Astrocyte (in vitro differentiated cells and primary cell): Measurements from ENCODE around the gene FBP2. TPM values are rescaled to one million over a fixed set of nuclear protein-coding genes. Genes with fewer than 3 reads are reported as not detected.
A peak's percentile ranks its signal among the peaks of the same experiment; 100 is the strongest.

Experiments used
- DNase-seq: peaks from one replicate; pipeline ENCODE4 v3.0.0-alpha.2; 2010; ENCODE audit warnings: low read depth
- FAIRE-seq: peaks from 2 replicates; lab custom pipeline; 2011; peaks lifted over from hg19 to GRCh38; lab: Jason Lieb, UNC
- H2AFZ ChIP-seq: 2 replicates; pipeline ENCODE4 v1.6.0; 2012; ENCODE audit warnings: low read depth, low read length, inconsistent platforms
- H3K27ac ChIP-seq: 2 replicates; pipeline ENCODE4 v1.5.1; 2011; ENCODE audit warnings: low read depth, low read length, inconsistent platforms
- H3K27me3 ChIP-seq: 2 replicates; pipeline ENCODE4 v1.6.0; 2011; ENCODE audit warnings: low read length, inconsistent platforms; ENCODE audit not compliant: insufficient read depth
- H3K36me3 ChIP-seq: 2 replicates; pipeline ENCODE4 v1.5.1; 2011; ENCODE audit warnings: low read length, inconsistent platforms; ENCODE audit not compliant: insufficient read depth
- H3K4me1 ChIP-seq: 2 replicates; pipeline ENCODE4 v1.5.1; 2011; ENCODE audit warnings: low read length, inconsistent platforms; ENCODE audit not compliant: insufficient read depth
- H3K4me2 ChIP-seq: 2 replicates; pipeline ENCODE4 v1.6.0; 2012; ENCODE audit warnings: low read length, inconsistent platforms
- H3K4me3 ChIP-seq: 2 replicates; pipeline ENCODE4 v1.5.1; 2011; ENCODE audit warnings: low read depth, mild to moderate bottlenecking, low read length, inconsistent platforms; ENCODE audit not compliant: insufficient read depth
- H3K79me2 ChIP-seq: 2 replicates; pipeline ENCODE4 v1.6.0; 2012; ENCODE audit warnings: mild to moderate bottlenecking, low read length, inconsistent platforms; ENCODE audit not compliant: insufficient read depth
- H3K9ac ChIP-seq: 2 replicates; pipeline ENCODE4 v1.6.0; 2012; ENCODE audit warnings: mild to moderate bottlenecking, low read length, inconsistent platforms
- H3K9me3 ChIP-seq: 2 replicates; pipeline ENCODE4 v1.5.1; 2012; ENCODE audit warnings: low read depth, mild to moderate bottlenecking, low read length, inconsistent platforms; ENCODE audit not compliant: insufficient read depth
- H4K20me1 ChIP-seq: 2 replicates; pipeline ENCODE4 v1.6.0; 2012; ENCODE audit warnings: low read length, inconsistent platforms; ENCODE audit not compliant: insufficient read depth
- H3K27ac Mint-ChIP-seq: one replicate; pipeline ENCODE4 v1.8.0; 2021; ENCODE audit warnings: mild to moderate bottlenecking, mixed read lengths; ENCODE audit not compliant: unreplicated experiment
- H3K27me3 Mint-ChIP-seq: one replicate; pipeline ENCODE4 v1.8.0; 2021; ENCODE audit warnings: low read depth, mixed read lengths; ENCODE audit not compliant: unreplicated experiment
- H3K36me3 Mint-ChIP-seq: one replicate; pipeline ENCODE4 v1.8.0; 2021; ENCODE audit warnings: low read depth, mixed read lengths; ENCODE audit not compliant: unreplicated experiment
- H3K4me1 Mint-ChIP-seq: one replicate; pipeline ENCODE4 v1.8.0; 2021; ENCODE audit warnings: low read depth, mixed read lengths; ENCODE audit not compliant: unreplicated experiment
- H3K4me3 Mint-ChIP-seq: one replicate; pipeline ENCODE4 v1.8.0; 2021; ENCODE audit warnings: mild to moderate bottlenecking, moderate library complexity, mixed read lengths; ENCODE audit not compliant: unreplicated experiment
- H3K9me3 Mint-ChIP-seq: one replicate; pipeline ENCODE4 v1.8.0; 2021; ENCODE audit warnings: mild to moderate bottlenecking, mixed read lengths; ENCODE audit not compliant: unreplicated experiment
- EZH2 ChIP-seq: IDR thresholded peaks from 2 replicates; pipeline ENCODE4 v1.6.1; 2012; ENCODE audit warnings: mild to moderate bottlenecking, low read length, inconsistent platforms; ENCODE audit not compliant: insufficient read depth
- total RNA-seq: library from RNA; stranded (reverse); gene quantifications from 2 replicates; pipeline ENCODE4 v1.2.1, GENCODE V29; 2021
- TF ChIP-seq, protein P1 (sequence below): IDR thresholded peaks from 2 replicates; pipeline ENCODE4 v1.5.1; 2011; ENCODE audit warnings: low read depth, mild to moderate bottlenecking, inconsistent platforms, low read length, moderate library complexity; ENCODE audit not compliant: insufficient read depth

FBP2 gene
- total RNA-seq, 1 donor from 2014 or later, result not detected

DNA sequence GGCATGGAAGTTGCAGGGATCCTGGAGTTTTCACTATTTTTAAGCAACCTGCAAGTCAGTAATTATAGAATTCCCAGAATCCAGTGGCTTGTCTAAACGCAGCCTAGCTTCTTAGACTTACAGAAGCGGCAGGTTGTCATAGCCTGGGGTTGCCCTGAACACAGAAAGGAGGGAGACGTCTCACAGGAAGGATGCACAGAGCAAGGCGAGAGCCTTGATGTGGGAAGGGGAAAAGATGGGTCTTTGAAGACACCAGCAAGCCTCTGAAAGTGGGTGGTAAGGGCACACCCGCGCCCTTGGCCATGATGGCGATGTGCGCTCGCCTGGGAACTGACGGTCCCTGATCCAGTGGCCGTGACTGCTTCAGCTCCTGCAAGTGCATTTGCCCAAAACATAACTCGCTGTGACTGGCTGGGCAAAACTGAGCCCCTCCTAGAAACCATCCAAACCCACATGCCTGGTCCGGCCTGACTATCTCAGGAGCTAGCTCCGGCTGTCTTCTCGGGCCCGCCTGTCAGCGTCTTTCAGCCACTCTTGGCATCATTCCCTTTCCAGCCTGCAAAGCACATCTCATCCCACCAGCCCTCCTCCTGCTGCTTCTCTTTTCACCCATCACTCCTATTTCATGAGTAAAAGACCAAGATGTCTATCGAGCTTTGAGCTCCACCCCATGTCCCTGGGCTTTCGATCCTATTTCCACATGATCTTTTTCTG is 28.6 kb upstream of the FBP2 start:
- no peaks in the 10 kb centered on the region for H3K4me1 Mint-ChIP-seq
- H3K9me3 Mint-ChIP-seq, result no peaks in the 10 kb centered on the region
- H3K9me3 ChIP-seq, result no peaks in the 10 kb centered on the region
- no peaks in the 10 kb centered on the region for H4K20me1 ChIP-seq
- DNase-seq (no peak), FAIRE-seq (no peak)
- no peaks in the 10 kb centered on the region for H3K79me2 ChIP-seq
- no peak overlapping the region for H3K9ac ChIP-seq
- no peak overlapping the region for H3K4me2 ChIP-seq
- no peak overlapping the region for H3K4me3 ChIP-seq
- H2AFZ ChIP-seq, result no peak overlapping the region
- no peaks in the 10 kb centered on the region for H3K36me3 ChIP-seq
- no peak overlapping the region for H3K27ac ChIP-seq
- H3K4me1 ChIP-seq, result no peaks in the 10 kb centered on the region
- H3K27me3 Mint-ChIP-seq, result peaks cover 23% of the 10 kb centered on the region
- H3K27ac Mint-ChIP-seq, result peak overlapping the region; percentile 26
- TF ChIP-seq, protein P1, sequence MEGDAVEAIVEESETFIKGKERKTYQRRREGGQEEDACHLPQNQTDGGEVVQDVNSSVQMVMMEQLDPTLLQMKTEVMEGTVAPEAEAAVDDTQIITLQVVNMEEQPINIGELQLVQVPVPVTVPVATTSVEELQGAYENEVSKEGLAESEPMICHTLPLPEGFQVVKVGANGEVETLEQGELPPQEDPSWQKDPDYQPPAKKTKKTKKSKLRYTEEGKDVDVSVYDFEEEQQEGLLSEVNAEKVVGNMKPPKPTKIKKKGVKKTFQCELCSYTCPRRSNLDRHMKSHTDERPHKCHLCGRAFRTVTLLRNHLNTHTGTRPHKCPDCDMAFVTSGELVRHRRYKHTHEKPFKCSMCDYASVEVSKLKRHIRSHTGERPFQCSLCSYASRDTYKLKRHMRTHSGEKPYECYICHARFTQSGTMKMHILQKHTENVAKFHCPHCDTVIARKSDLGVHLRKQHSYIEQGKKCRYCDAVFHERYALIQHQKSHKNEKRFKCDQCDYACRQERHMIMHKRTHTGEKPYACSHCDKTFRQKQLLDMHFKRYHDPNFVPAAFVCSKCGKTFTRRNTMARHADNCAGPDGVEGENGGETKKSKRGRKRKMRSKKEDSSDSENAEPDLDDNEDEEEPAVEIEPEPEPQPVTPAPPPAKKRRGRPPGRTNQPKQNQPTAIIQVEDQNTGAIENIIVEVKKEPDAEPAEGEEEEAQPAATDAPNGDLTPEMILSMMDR, result no peak
- no peak for TF ChIP-seq EZH2
- H3K4me3 Mint-ChIP-seq, result no peak overlapping the region
- no peaks in the 10 kb centered on the region for H3K27me3 ChIP-seq
- H3K36me3 Mint-ChIP-seq, result no peaks in the 10 kb centered on the region

DNA sequence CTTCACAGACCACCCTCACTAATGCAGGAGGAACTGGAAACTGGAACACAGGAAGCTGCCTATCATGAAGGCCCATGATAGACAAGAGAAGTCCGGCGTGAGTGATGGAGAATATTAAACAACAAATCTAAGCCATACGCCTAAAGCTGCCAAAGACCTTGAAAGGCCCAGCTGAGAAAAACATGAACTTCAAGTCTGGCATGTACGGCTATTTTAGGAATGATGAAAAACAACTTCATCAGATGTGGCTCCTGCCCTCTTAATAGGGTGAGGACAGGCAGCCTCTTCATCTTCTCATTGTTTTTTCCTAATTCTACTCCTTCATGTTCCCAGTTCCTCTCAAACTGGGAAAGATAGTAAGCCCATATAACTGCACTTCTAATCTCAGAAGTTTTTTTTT is 25.4 kb upstream of the FBP2 start:
- Histone ChIP-seq H3K27ac (no peak overlapping the region), H3K27me3 (no peaks in the 10 kb centered on the region), H3K4me2 (no peak overlapping the region), H3K36me3 (no peaks in the 10 kb centered on the region), H3K9ac (no peak overlapping the region), H3K9me3 (no peaks in the 10 kb centered on the region), H3K4me3 (no peak overlapping the region), H4K20me1 (no peaks in the 10 kb centered on the region), H2AFZ (no peak overlapping the region), H3K4me1 (no peaks in the 10 kb centered on the region), H3K79me2 (no peaks in the 10 kb centered on the region)
- H3K27me3 Mint-ChIP-seq, result peaks cover 17% of the 10 kb centered on the region
- no peak for FAIRE-seq
- no peak overlapping the region for H3K4me3 Mint-ChIP-seq
- no peaks in the 10 kb centered on the region for H3K36me3 Mint-ChIP-seq
- TF ChIP-seq, protein P1, result no peak
- TF ChIP-seq EZH2, result no peak
- H3K9me3 Mint-ChIP-seq, result no peaks in the 10 kb centered on the region
- no peaks in the 10 kb centered on the region for H3K4me1 Mint-ChIP-seq
- DNase-seq, result no peak
- no peak overlapping the region for H3K27ac Mint-ChIP-seq

DNA sequence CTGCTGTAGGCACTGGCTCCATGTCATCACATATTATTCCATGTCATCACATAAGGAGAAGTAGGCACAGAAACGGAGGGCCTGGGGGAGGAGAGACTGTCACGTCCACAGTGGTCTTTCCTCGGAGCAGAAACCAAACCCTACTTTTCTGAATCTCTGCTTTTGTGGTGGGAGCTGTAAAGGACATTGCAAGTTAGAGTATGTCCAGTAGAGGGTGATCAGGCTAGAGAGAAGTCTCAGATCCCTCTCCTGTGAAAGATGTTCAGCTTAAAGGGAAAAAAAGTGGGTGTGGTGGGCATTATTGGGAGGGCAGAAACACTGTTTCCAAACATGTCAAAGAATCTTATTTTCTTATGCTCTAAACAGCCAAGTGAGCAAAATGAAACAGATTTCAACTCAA is 19.4 kb upstream of the FBP2 start:
- H3K9me3 Mint-ChIP-seq, result no peaks in the 10 kb centered on the region
- H3K36me3 Mint-ChIP-seq, result no peaks in the 10 kb centered on the region
- H3K9ac ChIP-seq, result no peak overlapping the region
- H3K27me3 Mint-ChIP-seq, result peaks cover 19% of the 10 kb centered on the region
- no peak overlapping the region for H3K27ac ChIP-seq
- H3K4me2 ChIP-seq, result no peak overlapping the region
- no peak overlapping the region for H3K4me3 Mint-ChIP-seq
- no peak overlapping the region for H2AFZ ChIP-seq
- peaks cover 2% of the 10 kb centered on the region for H3K4me1 Mint-ChIP-seq
- H3K9me3 ChIP-seq, result no peaks in the 10 kb centered on the region
- no peak for DNase-seq
- H3K4me3 ChIP-seq, result no peak overlapping the region
- H3K36me3 ChIP-seq, result no peaks in the 10 kb centered on the region
- H3K79me2 ChIP-seq, result no peaks in the 10 kb centered on the region
- no peak for FAIRE-seq
- H4K20me1 ChIP-seq, result no peaks in the 10 kb centered on the region
- no peak overlapping the region for H3K27ac Mint-ChIP-seq
- TF ChIP-seq, protein P1, result no peak
- TF ChIP-seq EZH2, result no peak
- peaks cover 2% of the 10 kb centered on the region for H3K27me3 ChIP-seq
- H3K4me1 ChIP-seq, result no peaks in the 10 kb centered on the region
